Stimulated activated CD4-positive, alpha-beta T cell treated with anti-CD3 and anti-CD28 coated beads, Interleukin-15, amount 100 ng/mL, for 48 hours (primary cell): ENCODE data around the gene H2BK1.

Experiments
- DNase-seq, 2 donors: peaks; one replicate each; pipeline ENCODE4 v3.0.0-alpha.2; 2020; ENCODE audit warnings: low read depth in 2 of 2

The H2BK1 gene

GRCh38 chr7:151245360-151246101, 35.2 kb upstream of the H2BK1 start:
- DNase-seq: peak in 1 of 2 donors; percentile 47

- no peak for DNase-seq
These were observed 34.6 kb upstream of the H2BK1 start for GRCh38 chr7:151244841-151245346.

- peak in 1 of 2 donors; percentile 62 for DNase-seq
These were observed 34.0 kb upstream of the H2BK1 start for GRCh38 chr7:151244196-151244840.

- DNase-seq: no peak
These were observed 33.3 kb upstream of the H2BK1 start for GRCh38 chr7:151243408-151244195.

- DNase-seq: no peak
These were observed 32.7 kb upstream of the H2BK1 start for GRCh38 chr7:151243045-151243349.

- DNase-seq: no peak
These were observed 32.1 kb upstream of the H2BK1 start for GRCh38 chr7:151242159-151243044.

GRCh38 chr7:151241755-151242096, 31.4 kb upstream of the H2BK1 start:
- no peak for DNase-seq

GRCh38 chr7:151240942-151241754, 30.9 kb upstream of the H2BK1 start:
- DNase-seq: no peak

- no peak for DNase-seq
These were observed 30.2 kb upstream of the H2BK1 start for GRCh38 chr7:151240536-151240935.

- DNase-seq: no peak
These were observed 29.7 kb upstream of the H2BK1 start for GRCh38 chr7:151239837-151240459.

GRCh38 chr7:151238924-151239836, 28.9 kb upstream of the H2BK1 start:
- DNase-seq: no peak

GRCh38 chr7:151238190-151238810, 28.0 kb upstream of the H2BK1 start:
- DNase-seq: no peak

GRCh38 chr7:151237244-151238189, 27.2 kb upstream of the H2BK1 start:
- no peak for DNase-seq

GRCh38 chr7:151236406-151236805, 26.1 kb upstream of the H2BK1 start:
- no peak for DNase-seq

GRCh38 chr7:151235091-151235787, 25.0 kb upstream of the H2BK1 start:
- no peak for DNase-seq

- no peak for DNase-seq
These were observed 23.5 kb upstream of the H2BK1 start for GRCh38 chr7:151233804-151234203.
